HG02642 (cell line): ENCODE results near the gene DIAPH3.

Source experiments
- ATAC-seq: cut with Tn5 transposase; IDR thresholded peaks from one replicate; pipeline ENCODE4 v1.9.1; 2021; ENCODE audit warnings: mild to moderate bottlenecking; ENCODE audit not compliant: unreplicated experiment, poor library complexity

The DIAPH3 gene

DNA sequence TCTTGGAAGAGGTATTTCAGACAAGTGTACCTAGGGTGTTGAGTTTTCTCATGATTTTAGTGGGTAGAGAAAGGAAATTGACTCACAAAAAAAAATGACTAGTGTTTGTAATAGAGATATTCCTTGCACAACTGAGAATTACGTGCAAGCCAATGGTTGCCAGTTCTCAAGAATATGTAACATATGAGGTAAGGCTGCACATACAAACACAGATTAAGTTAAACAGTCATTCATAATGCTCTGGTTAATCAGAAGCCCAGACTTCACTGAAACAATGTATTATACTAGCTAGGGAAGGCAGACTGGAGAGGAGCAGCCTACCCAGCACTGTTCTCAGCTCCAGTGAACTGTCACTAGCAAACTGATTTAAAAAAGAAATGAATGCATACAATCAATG is 418.3 kb downstream of the DIAPH3 start:
- ATAC-seq, result peak; percentile 48

DNA sequence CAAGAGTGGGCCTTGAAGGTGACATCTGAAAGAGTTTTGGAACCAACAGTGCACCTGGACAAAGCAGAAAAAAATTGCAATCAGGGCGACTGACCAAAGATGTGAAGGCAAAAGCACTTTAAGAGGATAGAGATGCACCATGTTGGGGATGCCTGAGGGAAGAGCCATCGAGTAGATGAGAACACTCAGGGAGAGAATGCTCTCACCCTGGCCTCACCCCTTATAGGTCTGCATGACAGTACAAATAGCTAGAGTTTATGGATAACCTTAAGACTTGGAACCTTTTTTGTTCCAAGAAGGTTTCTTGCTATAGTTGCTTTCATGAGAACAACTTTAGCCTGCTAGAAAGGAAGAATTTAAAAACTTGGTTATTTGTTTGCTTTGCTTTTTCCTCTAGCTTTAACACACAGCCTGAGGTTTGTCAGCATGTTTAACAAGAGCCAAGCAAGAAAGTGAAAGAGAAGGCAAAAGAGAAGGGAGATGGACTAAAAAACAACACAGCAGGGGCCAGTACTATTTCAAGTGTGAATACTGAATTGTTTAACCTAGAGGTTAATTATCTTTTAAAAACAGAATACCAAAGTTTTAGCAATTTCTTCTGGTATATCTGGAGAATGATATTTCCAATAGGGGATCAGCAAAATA is 418.9 kb downstream of the DIAPH3 start:
- ATAC-seq, result peak; percentile 50

DNA sequence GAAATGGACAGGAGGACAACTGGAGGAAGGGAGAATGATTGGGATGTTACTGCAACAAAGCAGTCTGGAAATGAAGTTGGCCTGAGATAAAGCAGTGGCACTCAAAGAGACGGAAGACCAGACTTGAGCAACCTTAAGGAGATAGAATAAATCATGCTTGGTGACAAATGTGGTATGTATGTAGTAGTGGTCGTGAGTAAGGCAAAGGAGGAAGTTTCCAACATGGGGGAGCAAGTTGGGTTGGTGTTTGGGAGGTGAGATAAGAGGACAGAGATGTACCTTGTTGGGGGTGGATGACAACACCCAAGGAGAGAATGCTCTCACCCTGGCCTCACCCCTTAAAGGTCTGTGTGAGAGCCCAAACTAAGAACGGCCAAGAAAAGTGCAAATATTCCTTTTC is 420.5 kb downstream of the DIAPH3 start:
- no peak for ATAC-seq

DNA sequence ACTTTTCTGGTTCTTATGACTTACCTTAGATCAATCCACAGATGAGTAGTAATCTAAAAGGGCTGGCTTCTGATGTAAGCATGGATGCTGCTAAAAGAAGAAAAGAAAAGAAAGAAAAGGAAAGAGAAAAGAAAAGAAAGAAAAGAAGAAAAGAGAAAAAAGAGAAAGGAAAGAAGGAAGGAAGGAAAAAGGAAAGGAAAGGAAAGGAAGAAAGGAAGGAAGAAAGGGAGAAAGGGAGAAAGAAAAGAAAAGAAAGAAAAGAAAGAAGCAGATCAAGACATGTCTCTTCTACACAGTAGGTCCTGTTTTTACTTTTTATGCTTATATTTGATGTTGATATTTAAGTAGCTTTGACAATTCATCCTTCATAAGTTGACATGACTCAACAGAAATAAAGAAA is 421.3 kb downstream of the DIAPH3 start:
- no peak for ATAC-seq

DNA sequence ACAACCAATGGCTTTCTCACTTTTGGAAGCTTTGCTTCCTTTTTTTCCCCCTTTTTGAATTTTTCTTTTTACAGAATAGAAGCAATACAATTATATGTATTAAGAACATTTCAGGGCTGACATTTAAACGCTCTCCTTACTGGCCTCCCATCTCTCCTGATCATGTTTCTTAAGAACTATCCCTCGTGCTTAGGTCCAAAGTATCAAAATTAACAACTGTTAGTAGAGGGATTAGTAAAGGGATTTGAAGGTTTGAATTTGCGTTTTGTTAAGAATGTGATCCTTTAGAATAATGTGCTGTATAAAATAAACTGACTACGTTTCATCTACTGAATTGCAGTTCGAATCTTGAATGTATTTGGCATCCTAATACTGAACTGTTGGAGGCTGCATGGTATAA is 424.8 kb downstream of the DIAPH3 start:
- ATAC-seq, result no peak

DNA sequence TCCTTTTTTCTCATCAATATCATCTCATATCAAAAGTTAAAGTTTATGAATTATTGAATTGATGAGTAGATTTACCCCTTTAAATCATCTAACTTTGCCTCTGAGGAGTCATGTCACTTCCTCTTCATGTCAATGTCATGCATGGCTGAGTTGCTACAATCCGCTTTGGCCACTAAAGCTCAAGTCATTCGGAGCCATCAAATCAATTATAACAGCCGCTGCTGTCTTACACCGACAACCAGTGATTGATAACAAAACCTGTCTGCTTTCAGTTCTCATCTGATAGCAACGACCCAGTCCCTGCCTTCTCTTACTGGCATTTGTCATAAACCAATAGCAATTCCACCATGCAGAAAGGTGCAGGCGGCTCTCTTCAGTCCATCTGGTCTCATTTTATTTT is 429.3 kb downstream of the DIAPH3 start:
- ATAC-seq, result peak; percentile 100

DNA sequence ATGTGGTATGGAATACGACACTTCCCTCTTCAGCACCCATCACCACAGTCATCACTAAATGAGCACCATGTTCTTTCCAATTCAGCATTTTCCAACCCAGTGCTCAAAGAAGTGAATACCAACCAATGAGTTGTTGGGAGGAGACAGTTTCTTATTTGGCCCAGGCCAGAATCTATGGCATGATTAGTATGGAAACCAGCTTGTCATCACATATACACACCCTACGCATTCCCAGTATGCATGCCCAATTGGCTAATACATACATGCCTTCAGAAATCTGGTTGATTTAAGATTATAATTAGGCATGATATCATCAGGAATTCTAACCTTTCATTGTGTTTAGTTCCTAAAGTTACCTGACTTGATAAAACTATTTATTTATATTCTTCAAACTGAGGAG is 430.0 kb downstream of the DIAPH3 start:
- no peak for ATAC-seq

DNA sequence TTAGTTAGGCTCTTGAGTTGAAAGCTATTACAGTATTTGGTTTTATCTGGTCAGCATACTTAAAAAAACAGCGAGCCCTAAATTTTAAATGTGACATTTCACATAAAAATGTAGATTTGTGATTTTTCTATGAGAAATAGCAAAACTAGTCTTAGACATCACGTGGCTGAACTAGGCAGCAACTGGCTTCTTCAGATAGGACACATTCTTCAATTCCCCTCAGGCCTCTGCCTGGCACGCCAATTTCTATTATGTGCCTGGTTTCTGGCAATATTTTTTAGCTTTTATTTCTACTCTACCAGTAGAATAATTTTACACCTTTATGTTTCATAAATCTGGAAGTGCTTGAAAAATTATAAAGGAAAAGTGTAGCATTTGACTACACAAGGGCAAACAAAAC is 433.7 kb downstream of the DIAPH3 start:
- ATAC-seq, result no peak

DNA sequence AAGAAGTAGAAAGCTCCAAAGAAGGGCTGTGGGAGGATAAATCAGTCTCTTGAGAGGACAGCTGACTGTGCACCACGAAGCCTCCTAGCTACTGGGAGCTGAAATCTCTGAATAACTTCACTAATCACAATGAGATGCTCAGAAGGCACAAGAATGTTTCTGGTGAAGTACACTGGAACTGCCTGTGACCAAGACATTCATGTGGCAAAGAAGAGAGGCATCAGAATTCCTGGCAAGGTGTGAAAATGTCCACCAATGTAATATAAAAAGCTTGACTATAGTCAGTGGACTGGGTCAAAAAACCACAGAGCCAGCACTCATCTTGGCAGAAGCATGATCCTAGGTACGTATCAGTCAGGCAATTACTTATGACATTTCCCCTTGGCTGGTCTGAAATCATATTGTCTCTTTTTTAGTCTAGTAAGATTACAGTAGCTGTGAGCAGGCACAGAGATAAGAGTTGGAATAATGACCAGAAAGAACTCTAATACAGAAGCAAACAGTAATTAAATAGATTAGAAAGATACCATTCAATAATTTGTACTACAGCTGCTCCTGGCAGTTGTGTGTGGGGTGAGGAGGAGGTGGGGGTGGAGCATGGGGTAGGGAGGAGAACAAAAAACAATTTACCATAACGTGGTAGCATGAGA is 434.7 kb downstream of the DIAPH3 start:
- no peak for ATAC-seq

DNA sequence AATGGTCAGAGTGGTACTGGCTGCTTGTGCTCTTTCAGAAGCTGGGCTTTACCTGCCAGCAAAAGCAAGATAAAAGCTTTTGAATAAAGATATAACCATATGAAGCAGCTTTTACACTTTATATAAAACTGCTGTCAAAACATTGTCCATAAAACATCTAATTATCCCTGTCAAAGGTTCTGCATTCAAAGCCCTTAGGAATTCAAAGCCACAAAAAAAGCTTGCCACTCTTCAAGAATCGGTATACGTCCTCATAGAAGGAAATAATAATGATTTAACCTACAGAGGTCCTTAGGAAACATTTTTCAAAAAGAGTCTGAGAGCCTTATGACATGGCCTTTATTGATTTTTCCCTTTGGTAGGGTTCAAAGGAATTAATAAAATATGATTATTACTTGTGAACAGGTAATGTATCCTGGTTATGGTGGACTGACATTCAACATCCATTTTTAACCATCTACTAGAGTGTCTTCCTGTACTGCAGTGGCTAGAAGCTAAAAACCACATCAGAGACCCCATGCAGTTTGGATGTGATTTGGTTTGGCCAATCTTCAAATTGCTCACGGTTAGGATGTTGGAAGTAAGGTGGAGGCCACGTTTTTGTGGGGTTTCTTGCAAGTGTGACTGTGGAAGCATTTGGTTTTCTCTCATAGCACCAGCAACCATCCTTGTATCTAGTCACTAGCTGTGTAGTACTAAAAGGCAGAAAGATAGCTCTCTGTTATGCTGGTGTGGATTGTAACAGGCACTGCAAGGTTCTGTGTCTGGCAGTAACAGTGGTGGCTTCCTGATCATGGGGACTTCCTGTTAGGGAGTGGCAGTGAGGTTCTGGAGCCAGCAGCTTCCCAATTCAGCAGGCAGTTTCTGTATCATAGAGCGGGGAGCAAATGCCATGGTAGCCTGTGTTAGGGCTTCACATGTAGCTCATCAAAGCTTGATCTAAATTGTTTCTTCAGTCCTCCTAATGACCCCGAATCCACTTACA is 441.5 kb downstream of the DIAPH3 start:
- ATAC-seq, result no peak

DNA sequence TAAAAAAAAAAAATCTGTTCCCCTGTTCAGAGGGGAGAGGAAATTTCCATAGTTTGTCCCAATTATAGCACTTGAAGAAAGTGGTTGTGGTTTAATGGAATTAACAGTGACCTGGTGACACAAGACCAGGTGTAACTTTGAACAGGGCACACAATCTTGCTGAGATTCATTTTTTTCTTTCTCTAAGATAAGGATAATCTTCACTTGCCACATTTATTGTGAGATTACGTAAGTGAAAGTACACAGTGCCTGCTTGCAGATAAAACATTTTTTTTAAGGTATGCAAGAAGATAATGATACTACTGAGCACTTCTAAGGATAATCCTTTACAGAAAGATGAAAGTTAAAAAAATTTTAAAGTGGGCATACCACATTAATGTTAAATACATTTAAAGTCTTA is 448.1 kb downstream of the DIAPH3 start:
- ATAC-seq, result no peak

DNA sequence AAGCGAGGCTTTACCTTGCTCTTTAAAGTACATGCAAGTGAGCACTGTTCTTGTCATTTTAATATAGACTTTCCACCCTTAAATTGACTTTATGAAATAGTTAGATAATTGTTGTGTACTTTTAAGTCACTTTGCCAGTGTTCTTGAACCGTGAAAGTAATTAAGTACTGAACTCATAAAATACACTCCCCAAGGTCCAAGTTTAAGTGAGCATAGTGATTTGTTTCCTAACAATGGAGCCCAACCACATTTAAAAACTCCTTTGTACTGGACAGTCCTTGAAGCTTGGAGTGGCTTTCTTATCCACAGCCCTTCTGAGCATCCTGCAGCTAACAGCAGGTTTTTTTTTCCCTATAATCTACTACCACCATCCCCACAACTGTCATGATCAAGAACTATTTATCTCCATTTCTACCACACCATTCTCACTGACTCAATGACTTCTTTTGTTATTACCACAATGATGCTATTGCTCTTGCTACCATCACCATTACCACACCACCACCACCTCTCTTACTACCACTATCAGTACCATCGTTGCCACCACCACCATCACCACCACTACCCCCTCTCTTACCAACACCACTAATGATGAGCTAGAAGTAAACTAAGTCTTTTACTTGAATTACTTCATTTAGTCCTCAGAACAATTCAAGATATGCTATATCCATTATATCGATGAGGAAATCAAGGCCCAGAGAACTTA is 452.6 kb downstream of the DIAPH3 start:
- ATAC-seq, result no peak

DNA sequence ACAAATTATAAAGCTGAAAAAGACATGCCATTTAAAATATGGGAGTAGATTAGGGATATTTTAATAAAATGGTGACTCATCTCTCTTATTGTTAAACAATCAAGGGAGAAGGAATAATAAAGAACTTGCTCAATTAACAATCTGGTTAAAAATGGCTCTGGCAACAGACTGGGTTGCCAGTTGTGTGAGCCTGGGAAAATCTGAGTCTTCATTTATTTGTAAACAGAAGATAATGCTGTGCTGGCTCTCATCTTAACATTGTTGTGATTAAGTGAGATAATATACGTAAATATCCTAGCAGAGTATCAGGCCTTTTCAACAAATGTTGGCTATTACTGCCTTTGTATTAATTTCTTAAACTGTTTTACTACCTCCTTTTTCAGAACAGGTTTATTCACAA is 453.3 kb downstream of the DIAPH3 start:
- ATAC-seq, result no peak

DNA sequence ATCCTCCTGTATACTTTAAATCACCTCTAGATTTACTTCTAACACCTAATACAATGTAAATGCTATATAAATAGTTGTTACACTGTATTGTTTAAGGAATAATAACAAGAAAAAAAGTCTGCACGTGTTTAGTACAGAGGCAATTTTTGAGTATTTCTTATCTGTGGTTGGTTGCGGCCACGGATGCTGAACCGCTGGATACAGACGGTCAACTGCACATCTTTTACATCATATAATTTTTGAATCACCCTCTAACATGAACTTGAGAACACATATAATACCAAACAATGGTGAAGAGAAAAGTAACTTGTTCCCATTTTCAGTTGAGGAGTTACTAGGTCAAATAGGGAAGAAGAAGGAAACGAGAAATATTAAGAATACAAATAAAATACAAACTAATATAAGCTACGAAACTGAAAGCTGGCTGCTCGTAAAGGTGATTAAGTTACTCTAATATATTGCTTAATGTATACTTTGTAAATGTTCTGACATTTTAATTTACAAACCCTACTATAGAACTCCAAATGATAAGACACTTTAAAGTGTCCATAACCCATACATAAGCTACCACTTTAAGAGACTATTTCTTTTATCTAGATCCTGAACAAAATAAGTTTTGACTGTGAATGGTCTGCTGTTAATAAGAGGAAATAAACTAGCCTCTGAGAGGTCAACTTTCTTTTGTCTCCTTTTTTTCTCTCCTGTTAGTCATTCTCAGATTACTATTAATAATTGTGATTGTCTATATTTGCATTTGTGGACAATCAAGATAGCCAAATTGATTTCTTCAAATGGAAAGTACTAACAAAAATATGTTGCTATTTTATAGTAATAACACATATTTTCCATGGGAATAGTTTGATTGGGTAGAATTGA is 457.4 kb downstream of the DIAPH3 start:
- no peak for ATAC-seq

DNA sequence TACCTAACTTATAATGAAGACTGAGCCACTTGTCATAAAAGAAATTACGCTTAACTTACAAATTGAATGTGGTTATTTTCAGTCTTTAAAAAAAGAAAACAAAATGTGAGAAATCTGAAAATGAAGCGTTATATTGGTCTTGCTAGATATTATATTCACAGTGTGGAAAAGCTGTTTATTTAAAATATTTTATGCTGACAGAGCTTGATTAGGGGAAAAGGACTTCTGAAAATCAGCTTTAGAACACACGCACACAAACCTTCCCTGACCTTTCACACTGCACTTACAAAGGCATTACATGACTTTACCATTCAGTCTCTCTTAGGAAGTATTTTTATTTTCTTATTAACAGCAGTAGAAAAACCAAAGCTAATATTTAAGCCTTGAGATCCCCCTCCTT is 461.5 kb downstream of the DIAPH3 start:
- ATAC-seq, result no peak

DNA sequence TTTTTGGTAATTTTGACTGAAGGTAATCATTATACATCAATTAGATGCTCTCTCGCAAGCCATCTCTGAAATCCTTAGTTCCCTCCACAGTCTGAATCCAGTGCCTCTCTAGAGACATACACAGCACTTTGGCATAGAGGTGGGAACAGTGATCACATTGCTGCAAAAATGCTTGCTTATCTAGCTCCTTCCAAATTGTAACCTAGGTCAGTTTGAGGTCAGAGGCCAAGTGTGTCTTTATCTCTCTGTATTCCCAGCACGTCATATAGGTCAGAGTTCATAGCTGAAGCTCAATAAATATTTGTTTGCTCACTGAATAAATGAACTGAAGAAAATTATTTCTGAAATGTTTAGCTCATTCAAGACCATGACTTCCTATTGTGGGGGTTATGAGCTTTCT is 462.5 kb downstream of the DIAPH3 start:
- no peak for ATAC-seq

DNA sequence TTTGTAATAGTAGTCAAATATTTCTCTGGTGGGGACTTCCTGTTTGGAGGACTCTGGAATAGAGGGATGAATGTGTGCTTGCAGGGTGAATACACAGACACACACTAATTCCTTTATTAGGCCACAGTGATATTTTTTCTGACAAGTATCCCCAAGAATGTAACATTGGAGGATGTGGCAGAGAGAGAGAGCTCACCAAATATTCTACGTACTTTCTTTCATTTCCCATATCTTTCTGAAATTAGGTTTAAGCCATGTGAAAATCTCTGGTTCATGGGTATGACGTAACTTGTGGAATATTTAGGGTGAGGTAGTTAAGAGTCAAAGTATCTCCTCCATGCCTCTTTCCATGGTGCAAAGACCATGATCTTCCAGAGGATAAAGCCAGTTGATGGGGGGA is 463.4 kb downstream of the DIAPH3 start:
- no peak for ATAC-seq

DNA sequence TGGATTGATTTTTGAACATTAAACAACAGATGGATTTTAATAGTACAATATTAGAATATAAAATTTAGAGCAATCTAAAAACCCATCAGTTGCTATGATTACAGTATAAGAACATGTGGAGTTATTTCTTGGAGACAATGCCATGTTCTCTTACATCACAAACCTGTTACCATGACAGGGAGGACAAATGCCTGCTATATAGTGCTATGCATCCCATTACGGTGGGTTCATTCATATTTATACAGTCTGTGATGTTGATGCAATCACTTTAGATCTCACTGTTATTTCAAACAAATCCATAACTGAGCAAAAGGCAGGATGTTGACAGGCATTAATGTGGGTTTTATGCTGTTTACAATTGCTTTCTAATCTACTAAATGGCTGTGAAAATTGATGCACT is 467.5 kb downstream of the DIAPH3 start:
- no peak for ATAC-seq

DNA sequence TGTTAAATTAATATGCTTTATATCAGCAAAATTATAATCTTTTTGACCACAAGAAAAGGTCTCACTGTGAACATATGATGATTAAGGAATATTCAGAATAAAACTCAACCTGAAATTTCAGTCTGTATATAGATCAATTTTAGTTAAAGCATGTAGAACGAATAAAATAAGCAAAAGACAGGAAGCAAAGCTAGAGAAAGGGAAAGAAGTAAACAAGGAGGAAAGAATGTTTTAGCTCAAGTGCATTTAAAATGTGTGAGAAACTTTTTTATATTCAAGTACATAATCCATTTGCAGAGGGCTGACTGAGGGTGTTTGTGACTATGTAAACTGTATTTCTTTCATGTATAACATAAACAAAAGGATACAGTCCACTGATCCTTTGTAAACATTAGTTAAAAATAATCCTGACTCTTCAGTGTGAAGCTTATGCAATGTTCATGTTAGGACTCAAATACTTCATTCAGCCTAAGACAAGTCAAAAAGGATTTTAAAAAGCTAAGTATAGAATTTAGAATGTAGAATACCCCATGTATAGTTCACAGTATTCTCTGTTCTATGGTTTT is 472.1 kb downstream of the DIAPH3 start:
- no peak for ATAC-seq
